GM23338 (cell line): ENCODE measurements around the gene PKD2L1. TPM values are rescaled to one million over a fixed set of nuclear protein-coding genes. Genes with fewer than 3 reads are reported as not detected.
A peak's percentile ranks its signal among the peaks of the same experiment; 100 is the strongest.

Experiments used
- ATAC-seq: fragments of 200-7000 bp; cut with Tn5 transposase; 3 replicates; pipeline ENCODE4 v1.9.1; 2020
- DNase-seq: peaks from one replicate; pipeline ENCODE4 v3.0.0-alpha.2; 2015; ENCODE audit warnings: low spot score
- H2AFZ ChIP-seq: fragments of 200-600 bp; sonication (generic); 2 replicates; pipeline ENCODE4 v1.8.0; 2016; ENCODE audit warnings: antibody characterized with exemption, mild to moderate bottlenecking, moderate library complexity
- H3F3A ChIP-seq: fragments of 200-600 bp; sonication (generic); replicated peaks from 2 replicates; pipeline ENCODE4 v1.8.0; 2017; ENCODE audit warnings: antibody characterized with exemption, mixed run types, low read depth
- H3K27ac ChIP-seq: fragments of 200-600 bp; sonication (generic); 2 replicates; pipeline ENCODE4 v1.6.1; 2016; ENCODE audit warnings: low read depth
- H3K27me3 ChIP-seq: fragments of 200-600 bp; sonication (generic); 2 replicates; pipeline ENCODE4 v1.8.0; 2016; ENCODE audit warnings: mild to moderate bottlenecking, mixed run types, moderate library complexity; ENCODE audit not compliant: insufficient read depth
- H3K36me3 ChIP-seq: fragments of 200-600 bp; sonication (generic); 2 replicates; pipeline ENCODE4 v1.8.0; 2016; ENCODE audit warnings: mild to moderate bottlenecking; ENCODE audit not compliant: insufficient read depth
- H3K4me1 ChIP-seq: fragments of 200-600 bp; sonication (generic); 2 replicates; pipeline ENCODE4 v1.8.0; 2016; ENCODE audit warnings: mild to moderate bottlenecking, moderate library complexity; ENCODE audit not compliant: insufficient read depth
- H3K4me2 ChIP-seq: fragments of 200-600 bp; sonication (generic); 2 replicates; pipeline ENCODE4 v1.7.1; 2017; ENCODE audit warnings: mixed run types
- H3K4me3 ChIP-seq: fragments of 200-600 bp; sonication (generic); 2 replicates; pipeline ENCODE4 v1.6.1; 2016; ENCODE audit warnings: mixed run types
- H3K79me2 ChIP-seq: fragments of 200-600 bp; sonication (generic); replicated peaks from 2 replicates; pipeline ENCODE4 v1.8.0; 2017; ENCODE audit warnings: mild to moderate bottlenecking; ENCODE audit not compliant: insufficient read depth
- H3K9me2 ChIP-seq: fragments of 200-600 bp; sonication (generic); 2 replicates; pipeline ENCODE4 v1.8.0; 2017; ENCODE audit not compliant: insufficient read depth
- H4K20me1 ChIP-seq: fragments of 200-600 bp; sonication (generic); replicated peaks from 2 replicates; pipeline ENCODE4 v1.8.0; 2017; ENCODE audit warnings: mild to moderate bottlenecking; ENCODE audit not compliant: insufficient read depth
- H3K27ac Mint-ChIP-seq: 2 replicates; pipeline ENCODE4 v1.8.0; 2020; ENCODE audit warnings: inconsistent platforms, mild to moderate bottlenecking, moderate library complexity, mixed read lengths
- H3K27me3 Mint-ChIP-seq: 3 replicates; pipeline ENCODE4 v1.8.0; 2022; ENCODE audit warnings: low read depth, mild to moderate bottlenecking, moderate library complexity, mixed read lengths, inconsistent platforms; ENCODE audit not compliant: insufficient read depth, poor library complexity
- H3K36me3 Mint-ChIP-seq: 3 replicates; pipeline ENCODE4 v1.8.0; 2021; ENCODE audit warnings: low read depth, mild to moderate bottlenecking, inconsistent platforms, moderate library complexity, mixed read lengths
- H3K4me1 Mint-ChIP-seq: 3 replicates; pipeline ENCODE4 v1.8.0; 2020; ENCODE audit warnings: mild to moderate bottlenecking, inconsistent platforms, mixed read lengths
- H3K4me3 Mint-ChIP-seq: 3 replicates; pipeline ENCODE4 v1.8.0; 2021; ENCODE audit warnings: moderate library complexity, mild to moderate bottlenecking, inconsistent platforms, mixed read lengths
- H3K9me3 Mint-ChIP-seq: 3 replicates; pipeline ENCODE4 v1.8.0; 2020; ENCODE audit warnings: moderate library complexity, mild to moderate bottlenecking, inconsistent platforms, mixed read lengths
- CREB1 ChIP-seq: fragments of 250-450 bp; sonication (Bioruptor Pico); IDR thresholded peaks from 2 replicates; pipeline ENCODE4 v1.5.0; 2020; ENCODE audit warnings: low read depth, mild to moderate bottlenecking, moderate library complexity
- CTCF ChIP-seq, 2 experiments: fragments of 200-600 bp in 1 of 2; sonication (generic) in 1 of 2; conservative IDR thresholded peaks; 2 replicates each; pipeline versions ENCODE4 v1.5.1 to v1.6.1; 2016 to 2017; ENCODE audit warnings: antibody characterized with exemption in 2 of 2, low read depth in 2 of 2, mild to moderate bottlenecking in 2 of 2, moderate library complexity in 1 of 2
- ETS1 ChIP-seq: IDR thresholded peaks from 2 replicates; pipeline ENCODE4 v1.6.1; 2016; ENCODE audit warnings: antibody characterized with exemption
- EZH2 ChIP-seq: fragments of 200-600 bp; sonication (generic); IDR thresholded peaks from one replicate; pipeline ENCODE4 v1.8.0; 2017; ENCODE audit warnings: antibody characterized with exemption, mild to moderate bottlenecking, low read depth; ENCODE audit not compliant: unreplicated experiment
- EZH2phosphoT487 ChIP-seq: fragments of 200-600 bp; sonication (generic); IDR thresholded peaks from one replicate; pipeline ENCODE4 v1.8.1; 2018; ENCODE audit warnings: antibody characterized with exemption; ENCODE audit not compliant: unreplicated experiment
- JUNB ChIP-seq: IDR thresholded peaks from one replicate; pipeline ENCODE4 v1.6.1; 2016; ENCODE audit warnings: antibody characterized with exemption; ENCODE audit not compliant: unreplicated experiment
- NANOG ChIP-seq: IDR thresholded peaks from 2 replicates; pipeline ENCODE4 v1.6.1; 2016; ENCODE audit warnings: antibody characterized with exemption, borderline replicate concordance
- POLR2AphosphoS5 ChIP-seq: IDR thresholded peaks from 2 replicates; pipeline ENCODE4 v1.6.1; 2016; ENCODE audit warnings: antibody characterized with exemption, low read depth
- REST ChIP-seq: IDR thresholded peaks from one replicate; pipeline ENCODE4 v1.6.1; 2018; ENCODE audit warnings: antibody characterized with exemption; ENCODE audit not compliant: unreplicated experiment
- STAT1 ChIP-seq: IDR thresholded peaks from one replicate; pipeline ENCODE4 v1.6.1; 2016; ENCODE audit warnings: antibody characterized with exemption; ENCODE audit not compliant: unreplicated experiment
- ZNF114 ChIP-seq: fragments of 250-450 bp; sonication (Bioruptor Pico); IDR thresholded peaks from 2 replicates; pipeline ENCODE4 v1.5.0; 2020; ENCODE audit warnings: mild to moderate bottlenecking, moderate library complexity
- ZNF331 ChIP-seq: fragments of 250-450 bp; sonication (Bioruptor Pico); IDR thresholded peaks from 2 replicates; pipeline ENCODE4 v1.5.0; 2020; ENCODE audit warnings: low read depth, mild to moderate bottlenecking, moderate library complexity
- ZNF462 ChIP-seq: fragments of 250-450 bp; sonication (Bioruptor Pico); IDR thresholded peaks from 2 replicates; pipeline ENCODE4 v1.5.0; 2020; ENCODE audit warnings: mild to moderate bottlenecking, moderate library complexity
- polyA plus RNA-seq: library from polyadenylated mRNA; unstranded; fragments of >200 nt; fragmentation: Nextera tagmentation; extraction: Ambion mirVana; gene quantifications from 2 replicates; pipeline ENCODE4 v1.2.1, GENCODE V29; 2016
- total RNA-seq: library from RNA; depleted of rRNA; stranded (reverse); fragments of >200 nt; shearing (Covaris generic); gene quantifications from 2 replicates; pipeline ENCODE4 v1.2.3, GENCODE V29; 2014

PKD2L1 gene
- total and polyA plus RNA-seq, 2 experiments from 2014 or later = not detected

- no peak overlapping the region for H3K4me3 ChIP-seq
- Mint-ChIP-seq H3K4me3 (no peak overlapping the region), H3K36me3 (peaks cover 94% of the 10 kb centered on the region), H3K4me1 (peaks cover 53% of the 10 kb centered on the region), H3K27ac (no peak overlapping the region; the same call in 1 of the 2 replicates), H3K27me3 (no peaks in the 10 kb centered on the region), H3K9me3 (no peaks in the 10 kb centered on the region)
- no peaks in the 10 kb centered on the region for H3K27me3 ChIP-seq
- no peak overlapping the region for H2AFZ ChIP-seq
- H3K4me2 ChIP-seq = no peak overlapping the region; the same call in 1 of the 2 replicates
- peak overlapping the region; percentile 71 for H3K27ac ChIP-seq
- peaks cover 97% of the 10 kb centered on the region for H3K36me3 ChIP-seq
- DNase-seq (no peak), ATAC-seq (no peak)
- H3F3A ChIP-seq = peaks cover 72% of the 10 kb centered on the region
- no peaks in the 10 kb centered on the region for H3K9me2 ChIP-seq
- TF ChIP-seq POLR2AphosphoS5 (no peak), JUNB (no peak), ETS1 (no peak), CTCF (conservative IDR thresholded peaks at IDR 0.05; ENCODE audit: low read depth in 2 of 2) (no peak), REST (no peak), EZH2phosphoT487 (no peak), EZH2 (no peak), ZNF462 (CRISPR knock-in tag) (no peak), ZNF331 (CRISPR knock-in tag) (no peak), CREB1 (no peak), ZNF114 (CRISPR knock-in tag) (no peak), STAT1 (no peak), NANOG (no peak)
- peaks cover 64% of the 10 kb centered on the region for H3K4me1 ChIP-seq
- H3K79me2 ChIP-seq = peaks cover 78% of the 10 kb centered on the region
- peaks cover 90% of the 10 kb centered on the region for H4K20me1 ChIP-seq
Measured at GRCh38 chr10:100356067-100357017, 26.3 kb upstream of the PKD2L1 start.
